GM23338 (cell line): Measurements from ENCODE around the gene ARAP1. TPM values are rescaled to one million over a fixed set of nuclear protein-coding genes. Genes with fewer than 3 reads are reported as not detected.

ENCODE experiments used
- ATAC-seq: fragments of 200-7000 bp; cut with Tn5 transposase; 3 replicates; pipeline ENCODE4 v1.9.1; 2020
- DNase-seq: peaks from one replicate; pipeline ENCODE4 v3.0.0-alpha.2; 2015; ENCODE audit warnings: low spot score
- H2AFZ ChIP-seq: fragments of 200-600 bp; sonication (generic); 2 replicates; pipeline ENCODE4 v1.8.0; 2016; ENCODE audit warnings: antibody characterized with exemption, mild to moderate bottlenecking, moderate library complexity
- H3F3A ChIP-seq: fragments of 200-600 bp; sonication (generic); replicated peaks from 2 replicates; pipeline ENCODE4 v1.8.0; 2017; ENCODE audit warnings: antibody characterized with exemption, mixed run types, low read depth
- H3K27ac ChIP-seq: fragments of 200-600 bp; sonication (generic); 2 replicates; pipeline ENCODE4 v1.6.1; 2016; ENCODE audit warnings: low read depth
- H3K27me3 ChIP-seq: fragments of 200-600 bp; sonication (generic); 2 replicates; pipeline ENCODE4 v1.8.0; 2016; ENCODE audit warnings: mild to moderate bottlenecking, mixed run types, moderate library complexity; ENCODE audit not compliant: insufficient read depth
- H3K36me3 ChIP-seq: fragments of 200-600 bp; sonication (generic); 2 replicates; pipeline ENCODE4 v1.8.0; 2016; ENCODE audit warnings: mild to moderate bottlenecking; ENCODE audit not compliant: insufficient read depth
- H3K4me1 ChIP-seq: fragments of 200-600 bp; sonication (generic); 2 replicates; pipeline ENCODE4 v1.8.0; 2016; ENCODE audit warnings: mild to moderate bottlenecking, moderate library complexity; ENCODE audit not compliant: insufficient read depth
- H3K4me2 ChIP-seq: fragments of 200-600 bp; sonication (generic); 2 replicates; pipeline ENCODE4 v1.7.1; 2017; ENCODE audit warnings: mixed run types
- H3K4me3 ChIP-seq: fragments of 200-600 bp; sonication (generic); 2 replicates; pipeline ENCODE4 v1.6.1; 2016; ENCODE audit warnings: mixed run types
- H3K79me2 ChIP-seq: fragments of 200-600 bp; sonication (generic); replicated peaks from 2 replicates; pipeline ENCODE4 v1.8.0; 2017; ENCODE audit warnings: mild to moderate bottlenecking; ENCODE audit not compliant: insufficient read depth
- H3K9me2 ChIP-seq: fragments of 200-600 bp; sonication (generic); 2 replicates; pipeline ENCODE4 v1.8.0; 2017; ENCODE audit not compliant: insufficient read depth
- H4K20me1 ChIP-seq: fragments of 200-600 bp; sonication (generic); replicated peaks from 2 replicates; pipeline ENCODE4 v1.8.0; 2017; ENCODE audit warnings: mild to moderate bottlenecking; ENCODE audit not compliant: insufficient read depth
- H3K27ac Mint-ChIP-seq: 2 replicates; pipeline ENCODE4 v1.8.0; 2020; ENCODE audit warnings: inconsistent platforms, mild to moderate bottlenecking, moderate library complexity, mixed read lengths
- H3K27me3 Mint-ChIP-seq: 3 replicates; pipeline ENCODE4 v1.8.0; 2022; ENCODE audit warnings: low read depth, mild to moderate bottlenecking, moderate library complexity, mixed read lengths, inconsistent platforms; ENCODE audit not compliant: insufficient read depth, poor library complexity
- H3K36me3 Mint-ChIP-seq: 3 replicates; pipeline ENCODE4 v1.8.0; 2021; ENCODE audit warnings: low read depth, mild to moderate bottlenecking, inconsistent platforms, moderate library complexity, mixed read lengths
- H3K4me1 Mint-ChIP-seq: 3 replicates; pipeline ENCODE4 v1.8.0; 2020; ENCODE audit warnings: mild to moderate bottlenecking, inconsistent platforms, mixed read lengths
- H3K4me3 Mint-ChIP-seq: 3 replicates; pipeline ENCODE4 v1.8.0; 2021; ENCODE audit warnings: moderate library complexity, mild to moderate bottlenecking, inconsistent platforms, mixed read lengths
- H3K9me3 Mint-ChIP-seq: 3 replicates; pipeline ENCODE4 v1.8.0; 2020; ENCODE audit warnings: moderate library complexity, mild to moderate bottlenecking, inconsistent platforms, mixed read lengths
- CREB1 ChIP-seq: fragments of 250-450 bp; sonication (Bioruptor Pico); IDR thresholded peaks from 2 replicates; pipeline ENCODE4 v1.5.0; 2020; ENCODE audit warnings: low read depth, mild to moderate bottlenecking, moderate library complexity
- EZH2 ChIP-seq: fragments of 200-600 bp; sonication (generic); IDR thresholded peaks from one replicate; pipeline ENCODE4 v1.8.0; 2017; ENCODE audit warnings: antibody characterized with exemption, mild to moderate bottlenecking, low read depth; ENCODE audit not compliant: unreplicated experiment
- JUNB ChIP-seq: IDR thresholded peaks from one replicate; pipeline ENCODE4 v1.6.1; 2016; ENCODE audit warnings: antibody characterized with exemption; ENCODE audit not compliant: unreplicated experiment
- NANOG ChIP-seq: IDR thresholded peaks from 2 replicates; pipeline ENCODE4 v1.6.1; 2016; ENCODE audit warnings: antibody characterized with exemption, borderline replicate concordance
- POLR2AphosphoS5 ChIP-seq: IDR thresholded peaks from 2 replicates; pipeline ENCODE4 v1.6.1; 2016; ENCODE audit warnings: antibody characterized with exemption, low read depth
- STAT1 ChIP-seq: IDR thresholded peaks from one replicate; pipeline ENCODE4 v1.6.1; 2016; ENCODE audit warnings: antibody characterized with exemption; ENCODE audit not compliant: unreplicated experiment
- ZNF114 ChIP-seq: fragments of 250-450 bp; sonication (Bioruptor Pico); IDR thresholded peaks from 2 replicates; pipeline ENCODE4 v1.5.0; 2020; ENCODE audit warnings: mild to moderate bottlenecking, moderate library complexity
- ZNF331 ChIP-seq: fragments of 250-450 bp; sonication (Bioruptor Pico); IDR thresholded peaks from 2 replicates; pipeline ENCODE4 v1.5.0; 2020; ENCODE audit warnings: low read depth, mild to moderate bottlenecking, moderate library complexity
- polyA plus RNA-seq: library from polyadenylated mRNA; unstranded; fragments of >200 nt; fragmentation: Nextera tagmentation; extraction: Ambion mirVana; gene quantifications from 2 replicates; pipeline ENCODE4 v1.2.1, GENCODE V29; 2016
- total RNA-seq: library from RNA; depleted of rRNA; stranded (reverse); fragments of >200 nt; shearing (Covaris generic); gene quantifications from 2 replicates; pipeline ENCODE4 v1.2.3, GENCODE V29; 2014
- TF ChIP-seq, protein P1 (sequence below): IDR thresholded peaks from 2 replicates; pipeline ENCODE4 v1.6.1; 2016; ENCODE audit warnings: antibody characterized with exemption
- TF ChIP-seq, protein P2 (sequence below), 2 experiments: fragments of 200-600 bp in 1 of 2; sonication (generic) in 1 of 2; conservative IDR thresholded peaks; 2 replicates each; pipeline versions ENCODE4 v1.5.1 to v1.6.1; 2016 to 2017; ENCODE audit warnings: antibody characterized with exemption in 2 of 2, low read depth in 2 of 2, mild to moderate bottlenecking in 2 of 2, moderate library complexity in 1 of 2

The ARAP1 gene
- total and polyA plus RNA-seq, 2 experiments from 2014 or later: 24.5 to 116 TPM

DNA sequence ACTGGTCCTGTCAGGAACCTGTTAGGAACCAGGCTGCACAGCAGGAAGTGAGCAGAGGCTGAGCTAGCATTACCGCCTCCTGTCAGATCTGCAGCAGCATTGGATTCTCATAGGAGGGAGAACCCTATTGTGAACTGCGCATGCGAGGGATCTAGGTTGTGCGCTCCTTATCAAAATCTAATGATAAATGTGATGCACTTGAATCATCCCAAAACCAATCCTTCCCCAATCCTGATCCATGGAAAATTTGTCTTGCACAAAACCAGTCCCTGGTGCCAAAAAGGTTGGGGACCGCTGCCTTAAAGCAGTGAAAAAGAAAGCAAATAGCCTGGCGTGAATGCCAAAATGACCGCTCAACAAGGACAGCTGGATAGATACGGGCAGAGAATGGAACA is 1.9 kb upstream of the ARAP1 start:
- H2AFZ ChIP-seq: peak overlapping the region; percentile 78; the same call in 1 of the 2 replicates
- H3K9me3 Mint-ChIP-seq: no peaks in the 10 kb centered on the region; the same call in 2 of the 3 replicates
- peaks cover 3% of the 10 kb centered on the region; the same call in 2 of the 3 replicates for H3K36me3 Mint-ChIP-seq
- H3K27me3 ChIP-seq: peaks cover 19% of the 10 kb centered on the region
- no peak overlapping the region for H3K27ac Mint-ChIP-seq
- H3F3A ChIP-seq: 0 out of 2 replicates have a peak, but pooled peaks cover 3% of the 10 kb centered on the region
- DNase-seq (no peak), ATAC-seq (no peak)
- peak overlapping the region; percentile 16; the same call in 2 of the 3 replicates for H3K4me3 Mint-ChIP-seq
- peaks cover 26% of the 10 kb centered on the region for H3K27me3 Mint-ChIP-seq
- H4K20me1 ChIP-seq: peaks cover 8% of the 10 kb centered on the region
- H3K4me3 ChIP-seq: peak overlapping the region; percentile 45
- H3K4me1 ChIP-seq: peaks cover 30% of the 10 kb centered on the region
- TF ChIP-seq, protein P1, sequence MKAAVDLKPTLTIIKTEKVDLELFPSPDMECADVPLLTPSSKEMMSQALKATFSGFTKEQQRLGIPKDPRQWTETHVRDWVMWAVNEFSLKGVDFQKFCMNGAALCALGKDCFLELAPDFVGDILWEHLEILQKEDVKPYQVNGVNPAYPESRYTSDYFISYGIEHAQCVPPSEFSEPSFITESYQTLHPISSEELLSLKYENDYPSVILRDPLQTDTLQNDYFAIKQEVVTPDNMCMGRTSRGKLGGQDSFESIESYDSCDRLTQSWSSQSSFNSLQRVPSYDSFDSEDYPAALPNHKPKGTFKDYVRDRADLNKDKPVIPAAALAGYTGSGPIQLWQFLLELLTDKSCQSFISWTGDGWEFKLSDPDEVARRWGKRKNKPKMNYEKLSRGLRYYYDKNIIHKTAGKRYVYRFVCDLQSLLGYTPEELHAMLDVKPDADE: no peak
- no peak for TF ChIP-seq JUNB
- no peak for TF ChIP-seq STAT1
- H3K9me2 ChIP-seq: no peaks in the 10 kb centered on the region
- H3K4me1 Mint-ChIP-seq: peaks cover 33% of the 10 kb centered on the region
- no peaks in the 10 kb centered on the region for H3K36me3 ChIP-seq
- H3K27ac ChIP-seq: no peak overlapping the region
- peak overlapping the region; percentile 73 for H3K4me2 ChIP-seq
- peaks cover 28% of the 10 kb centered on the region for H3K79me2 ChIP-seq

DNA sequence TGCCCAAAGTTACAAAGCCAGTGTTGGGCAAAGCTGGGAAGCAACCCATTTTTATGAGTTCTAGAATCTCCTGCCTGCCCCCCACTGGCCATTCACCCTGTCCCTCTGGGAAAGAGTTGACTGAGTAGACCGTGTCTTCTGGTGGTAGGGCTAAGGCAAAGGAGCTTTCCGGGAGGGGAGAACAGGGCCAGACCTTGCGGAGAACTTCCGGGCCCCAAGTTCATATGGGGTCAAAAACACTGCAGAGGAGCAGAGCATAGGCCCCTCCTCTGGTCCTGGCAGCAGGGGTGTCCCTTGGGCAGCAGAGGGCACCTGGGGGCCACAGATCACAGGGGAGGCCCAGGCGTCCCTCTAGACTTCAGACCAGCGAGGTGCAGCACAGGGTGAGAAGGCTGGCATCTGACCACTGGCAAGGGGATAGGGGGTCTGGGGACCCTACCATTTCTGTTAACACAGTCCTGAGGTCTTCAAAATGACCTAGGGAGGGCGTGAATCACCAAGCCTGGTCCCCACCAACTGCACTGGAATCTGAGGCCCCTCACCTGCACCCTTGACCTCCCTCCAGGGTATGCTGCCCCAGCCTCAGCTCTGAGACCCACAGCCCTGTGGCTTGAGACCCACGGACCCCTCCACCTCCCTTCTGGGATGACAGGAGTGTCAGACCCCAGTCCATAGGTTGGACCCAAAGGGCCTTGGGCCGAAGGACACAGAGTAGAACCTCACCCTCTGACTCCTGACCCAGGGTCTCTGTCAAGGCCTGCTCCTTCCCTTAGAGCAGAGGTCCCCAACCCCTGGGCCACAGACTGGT is 1.3 kb upstream of the ARAP1 start:
- H3K27ac Mint-ChIP-seq: no peak overlapping the region
- H3K4me3 Mint-ChIP-seq: peak overlapping the region; percentile 84; the same call in 1 of the 3 replicates
- Histone ChIP-seq H3K4me3 (peak overlapping the region; percentile 95; the same call in 1 of the 2 replicates), H3K4me2 (peak overlapping the region; percentile 97), H3K36me3 (no peaks in the 10 kb centered on the region), H2AFZ (no peak overlapping the region), H4K20me1 (peaks cover 8% of the 10 kb centered on the region), H3K27ac (no peak overlapping the region), H3K27me3 (peaks cover 19% of the 10 kb centered on the region), H3F3A (0 out of 2 replicates have a peak, but pooled peaks cover 3% of the 10 kb centered on the region), H3K9me2 (no peaks in the 10 kb centered on the region), H3K79me2 (peaks cover 34% of the 10 kb centered on the region), H3K4me1 (peaks cover 30% of the 10 kb centered on the region)
- no peaks in the 10 kb centered on the region; the same call in 2 of the 3 replicates for H3K9me3 Mint-ChIP-seq
- DNase-seq (no peak), ATAC-seq (no peak)
- H3K27me3 Mint-ChIP-seq: peaks cover 26% of the 10 kb centered on the region
- peaks cover 33% of the 10 kb centered on the region for H3K4me1 Mint-ChIP-seq
- peaks cover 3% of the 10 kb centered on the region; the same call in 2 of the 3 replicates for H3K36me3 Mint-ChIP-seq
- no peak for TF ChIP-seq ZNF331 (CRISPR knock-in tag)
- TF ChIP-seq CREB1 (CRISPR knock-in tag): no peak
- no peak for TF ChIP-seq EZH2
- no peak for TF ChIP-seq POLR2AphosphoS5
- TF ChIP-seq STAT1: no peak
- TF ChIP-seq NANOG: no peak
- TF ChIP-seq ZNF114 (CRISPR knock-in tag): no peak
- TF ChIP-seq, protein P1: no peak
- TF ChIP-seq, protein P2, sequence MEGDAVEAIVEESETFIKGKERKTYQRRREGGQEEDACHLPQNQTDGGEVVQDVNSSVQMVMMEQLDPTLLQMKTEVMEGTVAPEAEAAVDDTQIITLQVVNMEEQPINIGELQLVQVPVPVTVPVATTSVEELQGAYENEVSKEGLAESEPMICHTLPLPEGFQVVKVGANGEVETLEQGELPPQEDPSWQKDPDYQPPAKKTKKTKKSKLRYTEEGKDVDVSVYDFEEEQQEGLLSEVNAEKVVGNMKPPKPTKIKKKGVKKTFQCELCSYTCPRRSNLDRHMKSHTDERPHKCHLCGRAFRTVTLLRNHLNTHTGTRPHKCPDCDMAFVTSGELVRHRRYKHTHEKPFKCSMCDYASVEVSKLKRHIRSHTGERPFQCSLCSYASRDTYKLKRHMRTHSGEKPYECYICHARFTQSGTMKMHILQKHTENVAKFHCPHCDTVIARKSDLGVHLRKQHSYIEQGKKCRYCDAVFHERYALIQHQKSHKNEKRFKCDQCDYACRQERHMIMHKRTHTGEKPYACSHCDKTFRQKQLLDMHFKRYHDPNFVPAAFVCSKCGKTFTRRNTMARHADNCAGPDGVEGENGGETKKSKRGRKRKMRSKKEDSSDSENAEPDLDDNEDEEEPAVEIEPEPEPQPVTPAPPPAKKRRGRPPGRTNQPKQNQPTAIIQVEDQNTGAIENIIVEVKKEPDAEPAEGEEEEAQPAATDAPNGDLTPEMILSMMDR (conservative IDR thresholded peaks at IDR 0.05; ENCODE audit: low read depth in 2 of 2): no peak
- no peak for TF ChIP-seq JUNB
